Astrocyte of the spinal cord (primary cell): Measurements from ENCODE around the gene AKR1C3.
"Not testable (repeated sequence)": the region's sequence is repeated elsewhere in the genome, so short reads cannot be mapped to it uniquely, and the experiment has no call there.

Experiments
- DNase-seq: peaks from one replicate; pipeline ENCODE4 v3.0.0; 2011; ENCODE audit warnings: low read depth, low spot score
- H3K4me3 ChIP-seq: 2 replicates; pipeline ENCODE4 v1.5.1; 2011; ENCODE audit warnings: low read depth, mild to moderate bottlenecking, low read length, moderate library complexity
- CTCF ChIP-seq: IDR thresholded peaks from 2 replicates; pipeline ENCODE4 v1.5.1; 2012; ENCODE audit warnings: low read depth, mild to moderate bottlenecking, low read length, inconsistent platforms
- in situ Hi-C: cut with HindIII; loops from 2 replicates; pipeline ENCODE4 v1.10.0; 2017; ENCODE audit warnings: low sequenced_read_pairs

Gene AKR1C3

GRCh38 chr10:5090551-5090950 is 3.7 kb upstream of the AKR1C3 start:
- TF ChIP-seq CTCF, result no peak
- H3K4me3 ChIP-seq, result no peak overlapping the region
- in situ Hi-C loops, result no loop called here
- no peak for DNase-seq

- TF ChIP-seq CTCF, result no peak
- in situ Hi-C loops, result no loop called here
- H3K4me3 ChIP-seq, result no peak overlapping the region
- no peak for DNase-seq
Observed at GRCh38 chr10:5091196-5091595, 3.0 kb upstream of the AKR1C3 start.

GRCh38 chr10:5092375-5092774 is 1.8 kb upstream of the AKR1C3 start:
- in situ Hi-C loops, result no loop called here
- DNase-seq, result no peak
- TF ChIP-seq CTCF, result no peak
- H3K4me3 ChIP-seq, result no peak overlapping the region

- TF ChIP-seq CTCF, result no peak
- DNase-seq, result no peak
- no peak overlapping the region for H3K4me3 ChIP-seq
- in situ Hi-C loops, result no loop called here
Observed at GRCh38 chr10:5092848-5093790, 1.1 kb upstream of the AKR1C3 start.

GRCh38 chr10:5095687-5096086 is 1.5 kb downstream of the AKR1C3 start:
- in situ Hi-C loops, result no loop called here
- DNase-seq, result no peak
- no peak for TF ChIP-seq CTCF
- H3K4me3 ChIP-seq, result no peak overlapping the region

- in situ Hi-C loops, result no loop called here
- no peak overlapping the region for H3K4me3 ChIP-seq
- no peak for DNase-seq
- no peak for TF ChIP-seq CTCF
Observed at GRCh38 chr10:5096108-5096507, 1.9 kb downstream of the AKR1C3 start.

- in situ Hi-C loops, DNase-seq, H3K4me3 ChIP-seq: not testable (repeated sequence)
Observed at GRCh38 chr10:5102479-5102878, 8.3 kb downstream of the AKR1C3 start.
